Measurements from ENCODE around the gene SNRNP70. TPM values are rescaled to one million over a fixed set of nuclear protein-coding genes. Genes with fewer than 3 reads are reported as not detected.

SNRNP70 gene
- total and polyA plus RNA-seq, 2 of the 13 experiments (the other 11 are each of a cell fraction or from before 2014, with no cell fraction given): 150 to 210 TPM

DNA sequence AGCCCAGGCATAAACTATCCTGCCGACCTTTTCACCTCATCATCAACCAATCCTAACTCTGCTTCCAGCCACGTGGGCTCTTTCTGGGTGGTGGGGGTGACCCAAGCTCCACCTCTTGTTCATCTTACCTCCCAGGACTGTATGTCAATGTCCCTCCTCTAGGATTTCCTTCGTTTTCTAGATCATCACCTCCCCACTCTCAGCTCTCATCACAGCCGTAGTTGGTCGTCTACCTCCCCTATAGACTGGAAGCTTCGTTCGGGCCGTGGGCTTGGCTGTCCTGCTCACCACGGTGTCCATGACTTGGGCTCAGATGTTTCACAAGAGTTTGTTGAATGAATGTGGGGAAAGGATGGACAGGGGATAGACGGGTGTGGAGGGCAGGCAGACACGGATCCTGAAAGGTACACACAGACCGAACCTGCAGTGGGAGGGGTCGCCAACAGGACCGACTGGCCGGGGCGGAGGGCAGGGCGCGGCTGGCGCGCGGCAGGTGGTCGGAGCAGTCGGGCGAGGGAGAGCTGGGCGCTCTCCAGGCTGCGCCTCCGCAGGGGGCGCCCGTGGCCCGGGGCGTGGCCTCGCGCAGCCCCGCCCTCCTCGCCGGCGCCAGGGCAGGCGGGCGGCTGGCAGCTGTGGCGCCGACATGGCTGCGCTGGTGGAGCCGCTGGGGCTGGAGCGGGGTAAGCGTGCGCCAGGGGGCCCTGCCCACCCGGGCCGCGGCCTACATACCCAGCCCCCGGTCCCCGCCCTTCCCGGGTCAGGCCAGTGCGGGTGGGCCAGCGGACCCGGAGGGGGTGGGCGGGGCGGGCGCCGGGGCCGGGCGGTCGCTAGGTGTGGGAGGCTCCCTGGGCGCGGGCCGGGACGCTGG lies 28.7 kb downstream of the SNRNP70 start, which contains the start of gene LIN7B (continued):
- TF ChIP-seq GPN1 (CRISPR knock-in tag; IDR thresholded peaks at IDR 0.05; ENCODE audit: borderline replicate concordance) (no peak), GLI4 (CRISPR knock-in tag; IDR thresholded peaks at IDR 0.05; ENCODE audit: borderline replicate concordance) (peak; percentile 44; the same call in 1 of the 2 replicates), TERF1 (CRISPR knock-in tag; IDR thresholded peaks at IDR 0.05) (no peak), ZNF619 (CRISPR knock-in tag; IDR thresholded peaks at IDR 0.05) (peak; percentile 70; the same call in 1 of the 2 replicates), ZNF616 (CRISPR knock-in tag; IDR thresholded peaks at IDR 0.05; ENCODE audit: low read depth) (peak; percentile 52; the same call in 1 of the 2 replicates), KDM4B (CRISPR knock-in tag; IDR thresholded peaks at IDR 0.05) (peak; percentile 73; the same call in 1 of the 2 replicates), ZKSCAN8 (CRISPR knock-in tag; IDR thresholded peaks at IDR 0.05; ENCODE audit: borderline replicate concordance) (peak; percentile 52; the same call in 1 of the 2 replicates), ZFP82 (CRISPR knock-in tag; IDR thresholded peaks at IDR 0.05; ENCODE audit: borderline replicate concordance) (no peak), ARID3A (IDR thresholded peaks at IDR 0.05; ENCODE audit: low read depth, low read length) (no peak), ZNF567 (CRISPR knock-in tag; IDR thresholded peaks at IDR 0.05; ENCODE audit: borderline replicate concordance) (0 out of 2 replicates have a peak, but pooled peaks have one; percentile 78), ZNF451 (CRISPR knock-in tag; IDR thresholded peaks at IDR 0.05) (0 out of 2 replicates have a peak, but pooled peaks have one; percentile 43), ZNF891 (CRISPR knock-in tag; IDR thresholded peaks at IDR 0.05) (peak; percentile 48; the same call in 1 of the 2 replicates), PHF21A (CRISPR knock-in tag; IDR thresholded peaks at IDR 0.05) (0 out of 2 replicates have a peak, but pooled peaks have one; percentile 1), THYN1 (CRISPR knock-in tag; IDR thresholded peaks at IDR 0.05; ENCODE audit: borderline replicate concordance, low read depth) (no peak), ZFX (CRISPR knock-in tag; IDR thresholded peaks at IDR 0.05; ENCODE audit: low read depth) (peak; percentile 71), ZSCAN21 (CRISPR knock-in tag; IDR thresholded peaks at IDR 0.05; ENCODE audit: borderline replicate concordance) (no peak; the same call in 1 of the 2 replicates)
- TF ChIP-seq, protein P1, sequence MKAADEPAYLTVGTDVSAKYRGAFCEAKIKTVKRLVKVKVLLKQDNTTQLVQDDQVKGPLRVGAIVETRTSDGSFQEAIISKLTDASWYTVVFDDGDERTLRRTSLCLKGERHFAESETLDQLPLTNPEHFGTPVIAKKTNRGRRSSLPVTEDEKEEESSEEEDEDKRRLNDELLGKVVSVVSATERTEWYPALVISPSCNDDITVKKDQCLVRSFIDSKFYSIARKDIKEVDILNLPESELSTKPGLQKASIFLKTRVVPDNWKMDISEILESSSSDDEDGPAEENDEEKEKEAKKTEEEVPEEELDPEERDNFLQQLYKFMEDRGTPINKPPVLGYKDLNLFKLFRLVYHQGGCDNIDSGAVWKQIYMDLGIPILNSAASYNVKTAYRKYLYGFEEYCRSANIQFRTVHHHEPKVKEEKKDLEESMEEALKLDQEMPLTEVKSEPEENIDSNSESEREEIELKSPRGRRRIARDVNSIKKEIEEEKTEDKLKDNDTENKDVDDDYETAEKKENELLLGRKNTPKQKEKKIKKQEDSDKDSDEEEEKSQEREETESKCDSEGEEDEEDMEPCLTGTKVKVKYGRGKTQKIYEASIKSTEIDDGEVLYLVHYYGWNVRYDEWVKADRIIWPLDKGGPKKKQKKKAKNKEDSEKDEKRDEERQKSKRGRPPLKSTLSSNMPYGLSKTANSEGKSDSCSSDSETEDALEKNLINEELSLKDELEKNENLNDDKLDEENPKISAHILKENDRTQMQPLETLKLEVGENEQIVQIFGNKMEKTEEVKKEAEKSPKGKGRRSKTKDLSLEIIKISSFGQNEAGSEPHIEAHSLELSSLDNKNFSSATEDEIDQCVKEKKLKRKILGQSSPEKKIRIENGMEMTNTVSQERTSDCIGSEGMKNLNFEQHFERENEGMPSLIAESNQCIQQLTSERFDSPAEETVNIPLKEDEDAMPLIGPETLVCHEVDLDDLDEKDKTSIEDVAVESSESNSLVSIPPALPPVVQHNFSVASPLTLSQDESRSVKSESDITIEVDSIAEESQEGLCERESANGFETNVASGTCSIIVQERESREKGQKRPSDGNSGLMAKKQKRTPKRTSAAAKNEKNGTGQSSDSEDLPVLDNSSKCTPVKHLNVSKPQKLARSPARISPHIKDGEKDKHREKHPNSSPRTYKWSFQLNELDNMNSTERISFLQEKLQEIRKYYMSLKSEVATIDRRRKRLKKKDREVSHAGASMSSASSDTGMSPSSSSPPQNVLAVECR (CRISPR knock-in tag; IDR thresholded peaks at IDR 0.05; ENCODE audit: borderline replicate concordance): peak; percentile 27; the same call in 1 of the 2 replicates
- TF ChIP-seq, protein P2, sequence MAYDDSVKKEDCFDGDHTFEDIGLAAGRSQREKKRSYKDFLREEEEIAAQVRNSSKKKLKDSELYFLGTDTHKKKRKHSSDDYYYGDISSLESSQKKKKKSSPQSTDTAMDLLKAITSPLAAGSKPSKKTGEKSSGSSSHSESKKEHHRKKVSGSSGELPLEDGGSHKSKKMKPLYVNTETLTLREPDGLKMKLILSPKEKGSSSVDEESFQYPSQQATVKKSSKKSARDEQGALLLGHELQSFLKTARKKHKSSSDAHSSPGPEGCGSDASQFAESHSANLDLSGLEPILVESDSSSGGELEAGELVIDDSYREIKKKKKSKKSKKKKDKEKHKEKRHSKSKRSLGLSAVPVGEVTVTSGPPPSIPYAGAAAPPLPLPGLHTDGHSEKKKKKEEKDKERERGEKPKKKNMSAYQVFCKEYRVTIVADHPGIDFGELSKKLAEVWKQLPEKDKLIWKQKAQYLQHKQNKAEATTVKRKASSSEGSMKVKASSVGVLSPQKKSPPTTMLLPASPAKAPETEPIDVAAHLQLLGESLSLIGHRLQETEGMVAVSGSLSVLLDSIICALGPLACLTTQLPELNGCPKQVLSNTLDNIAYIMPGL (CRISPR knock-in tag; IDR thresholded peaks at IDR 0.05; ENCODE audit: borderline replicate concordance in 1 of 2, low read depth in 1 of 2): peak in 1 of 2 experiments; percentile 4; a peak in 1 of 4 replicates
